Measurements from ENCODE around the gene COL5A1.

COL5A1 gene

DNA sequence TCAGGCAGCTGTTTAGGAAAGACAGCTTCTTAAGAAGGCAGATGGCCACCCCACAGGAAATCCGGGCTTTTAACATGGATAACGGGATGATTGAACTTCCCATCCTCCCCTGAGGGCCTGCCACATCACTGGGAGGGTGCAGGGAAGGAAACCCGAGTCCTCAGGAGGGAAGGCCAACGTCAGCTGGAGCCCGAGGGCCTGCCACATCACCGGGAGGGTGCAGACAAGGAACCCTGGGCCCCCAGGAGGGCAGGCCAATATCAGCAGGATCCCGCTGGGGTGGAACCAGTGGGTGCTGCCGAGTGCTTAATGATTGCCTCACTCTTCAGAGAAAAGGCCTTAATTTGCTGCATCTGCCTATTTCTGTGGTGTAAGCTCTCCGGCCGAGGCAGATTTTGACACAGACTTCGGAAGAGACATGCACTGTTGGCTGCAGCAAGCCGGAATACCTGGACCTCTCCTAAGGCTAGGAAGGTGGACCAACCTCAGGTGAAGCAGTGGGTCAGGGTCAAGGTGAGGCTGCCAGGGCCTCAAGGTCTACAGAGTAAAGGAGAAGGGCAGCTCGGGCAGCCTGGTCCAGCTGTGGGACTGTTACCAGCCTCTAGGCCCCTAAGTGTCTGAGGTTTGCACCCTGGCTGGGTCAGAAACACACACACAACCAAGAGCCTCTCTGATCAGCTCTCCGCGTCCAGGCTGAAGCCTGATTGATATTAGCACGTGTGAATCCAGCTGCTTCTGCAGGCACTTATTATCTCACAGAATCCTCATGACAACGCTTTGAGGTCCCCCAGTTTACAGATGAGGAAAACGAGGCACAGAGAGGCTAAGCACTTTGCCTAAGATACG, 14.8 kb upstream of the COL5A1 start:
- DNase-seq = no peak

DNA sequence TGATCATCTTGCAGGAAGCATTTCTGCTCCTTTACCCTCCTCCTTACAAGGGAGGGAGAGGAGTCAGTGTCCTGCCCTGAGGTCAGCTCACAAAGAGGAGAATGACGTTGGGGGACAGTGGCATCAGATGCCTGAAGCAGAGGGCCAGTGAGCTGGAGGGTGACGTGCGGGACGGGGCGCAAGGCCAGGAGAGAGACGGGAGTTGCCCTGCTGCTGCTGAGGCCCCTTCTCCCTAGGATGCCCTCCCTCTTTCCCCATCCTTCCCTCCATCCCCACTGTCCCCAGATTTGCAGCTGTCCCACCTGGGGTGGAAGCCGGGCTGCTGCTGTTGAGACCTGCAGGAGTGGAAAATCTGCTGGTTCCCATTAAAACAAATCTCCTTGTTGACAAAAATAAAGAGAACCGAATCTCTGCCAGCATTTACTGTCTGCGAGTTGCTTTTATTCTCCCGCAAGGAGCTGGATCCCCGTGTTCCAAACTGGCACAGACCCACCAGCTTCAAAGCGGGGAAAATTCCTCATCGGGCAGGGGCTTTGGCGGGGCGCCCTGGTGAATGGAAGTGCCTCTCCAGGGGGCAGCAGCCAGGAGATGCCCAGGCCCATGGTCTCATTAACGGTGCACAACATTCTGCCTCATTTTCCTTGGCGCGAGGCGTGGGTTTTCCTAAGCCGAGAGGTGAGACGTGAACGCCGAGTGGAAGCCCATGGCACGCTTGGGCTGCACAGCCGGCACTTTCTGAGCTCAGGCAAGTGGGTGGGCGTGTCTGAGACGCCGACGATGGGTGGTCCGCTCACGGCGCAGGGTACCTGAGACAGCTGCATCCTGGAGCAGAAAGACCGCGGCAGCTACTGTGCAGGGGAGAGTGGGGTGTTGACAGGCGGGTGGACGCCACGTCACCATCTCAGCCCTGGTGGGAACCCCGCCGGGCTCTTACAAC, 13.9 kb upstream of the COL5A1 start:
- no peak for DNase-seq

DNA sequence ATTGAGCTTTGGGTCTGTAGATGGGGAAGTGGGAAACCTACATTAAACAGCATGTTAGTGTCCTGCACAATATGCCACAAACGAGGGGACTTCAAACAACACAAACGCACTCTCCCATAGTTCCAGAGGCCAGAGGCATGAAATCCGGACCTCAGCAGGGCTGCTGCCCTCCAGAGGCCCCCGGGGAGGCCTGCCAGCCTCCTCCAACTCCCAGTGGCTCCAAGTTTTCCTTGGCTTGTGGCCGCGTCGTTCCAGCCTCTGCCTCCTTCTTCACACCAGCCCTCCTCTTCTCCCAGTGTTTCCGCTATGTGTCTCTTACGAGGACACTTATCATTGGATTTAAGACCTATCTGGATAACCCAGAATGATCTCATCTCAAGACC, 13.3 kb upstream of the COL5A1 start:
- no peak for DNase-seq

DNA sequence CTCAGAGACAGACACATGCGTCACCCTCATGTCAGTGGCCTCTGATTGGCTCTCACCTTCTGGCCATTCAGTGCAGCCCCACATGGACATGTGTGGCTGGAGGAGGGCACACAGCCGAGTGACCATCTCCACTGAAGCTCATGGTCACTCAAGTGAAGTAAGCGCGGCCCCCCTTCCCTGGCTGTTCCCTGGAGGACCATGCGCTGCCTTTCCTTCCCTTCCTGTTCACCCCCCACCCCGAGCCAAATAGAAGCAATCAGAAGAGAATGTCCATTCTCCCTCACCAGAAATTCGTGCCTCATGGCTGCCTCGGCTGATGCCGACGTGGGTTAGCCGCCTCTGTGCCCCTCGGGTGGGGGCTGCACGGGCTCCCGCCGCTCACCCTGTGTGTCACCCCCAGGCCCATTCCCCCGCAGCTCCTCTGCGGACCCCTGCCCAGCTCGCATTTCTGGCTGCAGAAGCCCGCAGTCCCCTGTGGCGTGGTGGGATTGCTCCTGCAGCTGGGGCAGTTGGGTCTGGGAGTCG, 12.5 kb upstream of the COL5A1 start:
- no peak for DNase-seq

DNA sequence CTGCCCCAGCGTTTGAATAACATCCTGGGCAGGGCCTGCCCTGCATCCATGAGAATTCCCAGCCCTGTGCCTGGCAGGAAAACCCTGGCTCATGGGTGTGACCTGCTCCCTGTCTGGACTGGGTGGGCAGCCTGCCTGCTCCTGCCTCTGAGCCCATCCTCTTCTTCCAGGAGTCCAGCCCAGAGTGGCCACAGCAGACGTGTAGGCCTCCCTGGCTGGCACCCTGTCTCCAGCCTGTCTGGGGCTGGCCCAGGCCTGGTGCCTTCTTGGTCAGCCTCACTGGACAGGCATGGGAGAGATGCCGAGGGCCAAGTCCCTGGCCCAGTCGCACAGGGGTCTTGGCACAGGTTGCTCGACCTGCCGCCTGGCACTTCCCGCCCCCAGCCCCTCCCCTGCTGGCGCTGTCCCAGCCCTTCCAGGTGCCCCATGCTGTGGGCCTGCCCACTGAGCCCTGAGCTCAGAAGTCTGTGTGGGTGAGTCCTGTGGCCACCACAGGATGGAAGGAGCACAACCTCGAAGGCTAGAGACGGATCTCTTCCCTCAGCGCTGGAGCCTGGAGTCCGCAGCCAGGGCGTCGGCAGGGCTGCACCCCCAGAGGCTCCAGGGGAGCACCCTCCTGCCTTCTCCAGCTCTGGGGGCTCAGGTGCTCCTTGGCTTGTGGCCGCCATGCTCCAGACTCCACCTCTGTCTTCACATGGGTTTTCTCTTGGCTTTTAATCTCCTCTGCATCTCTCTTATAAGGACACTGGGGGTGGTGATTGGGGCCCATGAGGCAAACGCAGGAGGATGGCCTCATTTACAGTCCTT, 11.8 kb upstream of the COL5A1 start:
- DNase-seq = no peak

DNA sequence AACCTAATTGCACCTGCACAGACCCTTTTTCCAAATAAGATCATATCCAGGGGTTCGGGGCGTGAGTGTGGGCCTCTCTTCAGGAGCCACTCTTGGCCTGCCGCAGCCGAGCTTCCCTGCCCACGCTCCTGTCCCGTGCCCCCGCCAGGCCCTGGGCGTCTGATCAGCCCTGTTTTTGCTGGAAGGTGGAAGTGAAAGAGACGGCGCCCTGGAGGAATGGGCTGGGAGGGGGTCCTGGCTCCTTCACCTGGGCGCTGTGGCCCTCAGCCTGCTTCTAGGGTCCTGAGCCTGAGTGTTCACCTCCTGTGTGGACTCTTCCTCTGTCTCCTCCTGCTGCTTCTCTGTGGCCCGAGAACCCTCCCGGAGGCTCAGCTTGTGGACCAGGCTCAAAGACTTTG, 11.2 kb upstream of the COL5A1 start:
- DNase-seq = no peak

DNA sequence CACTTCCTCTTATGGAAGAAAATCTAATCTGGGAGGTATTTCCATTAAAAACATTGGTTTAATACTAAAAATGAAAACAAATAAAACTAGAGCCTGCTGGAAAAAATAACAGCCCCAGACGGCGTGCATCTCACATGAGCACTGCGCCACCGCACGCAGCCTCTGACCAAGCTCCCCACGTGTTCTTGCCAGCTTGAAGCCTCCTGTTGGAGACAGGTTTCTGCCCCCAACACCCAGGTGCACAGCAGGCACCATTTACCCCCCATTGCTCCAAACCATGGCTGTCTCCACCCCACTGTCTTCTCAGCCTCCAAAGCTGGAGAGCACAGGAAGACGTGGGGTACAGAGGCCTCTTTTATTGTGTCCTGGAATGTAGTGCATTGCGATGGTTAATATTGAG, 10.7 kb upstream of the COL5A1 start:
- DNase-seq = no peak

DNA sequence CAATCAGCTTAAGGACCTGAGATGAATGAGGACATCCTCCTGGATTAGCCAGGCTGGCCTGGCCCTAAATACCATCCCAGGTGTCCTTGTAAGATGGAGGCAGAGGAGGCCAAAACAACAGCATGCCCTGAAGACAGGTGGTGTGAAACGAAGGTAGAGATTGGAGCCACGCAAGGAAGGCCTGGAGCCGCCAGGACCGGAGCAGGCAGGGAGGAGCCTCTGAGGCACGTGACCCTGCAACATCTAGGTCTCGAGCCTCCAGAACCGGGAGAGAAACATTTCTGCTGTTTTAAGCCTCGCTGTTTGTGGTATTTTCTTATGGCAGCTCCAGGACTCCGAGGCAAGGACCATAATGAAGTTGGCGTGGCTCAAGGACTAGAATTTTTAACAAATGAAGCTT, 9.7 kb upstream of the COL5A1 start:
- no peak for DNase-seq

DNA sequence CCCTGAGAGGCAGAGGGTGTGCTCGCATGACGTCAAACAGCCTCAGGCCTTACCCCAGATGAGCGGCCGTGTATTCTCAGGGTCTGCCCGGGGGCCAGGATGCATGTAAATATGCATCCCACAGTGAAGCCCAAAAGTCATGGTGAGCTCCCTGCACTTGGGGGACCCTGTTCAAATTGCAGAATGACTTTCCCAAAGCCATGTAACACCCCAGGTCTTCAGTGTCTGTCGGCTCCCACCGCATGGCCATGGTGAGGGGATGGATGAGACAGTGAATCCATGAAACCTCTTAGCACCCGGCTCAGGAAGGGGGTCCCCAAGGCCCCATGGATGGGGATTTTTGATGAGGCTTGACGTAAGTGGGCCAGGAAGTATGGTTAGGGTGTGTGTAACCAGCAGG, 9.3 kb upstream of the COL5A1 start:
- DNase-seq = no peak

DNA sequence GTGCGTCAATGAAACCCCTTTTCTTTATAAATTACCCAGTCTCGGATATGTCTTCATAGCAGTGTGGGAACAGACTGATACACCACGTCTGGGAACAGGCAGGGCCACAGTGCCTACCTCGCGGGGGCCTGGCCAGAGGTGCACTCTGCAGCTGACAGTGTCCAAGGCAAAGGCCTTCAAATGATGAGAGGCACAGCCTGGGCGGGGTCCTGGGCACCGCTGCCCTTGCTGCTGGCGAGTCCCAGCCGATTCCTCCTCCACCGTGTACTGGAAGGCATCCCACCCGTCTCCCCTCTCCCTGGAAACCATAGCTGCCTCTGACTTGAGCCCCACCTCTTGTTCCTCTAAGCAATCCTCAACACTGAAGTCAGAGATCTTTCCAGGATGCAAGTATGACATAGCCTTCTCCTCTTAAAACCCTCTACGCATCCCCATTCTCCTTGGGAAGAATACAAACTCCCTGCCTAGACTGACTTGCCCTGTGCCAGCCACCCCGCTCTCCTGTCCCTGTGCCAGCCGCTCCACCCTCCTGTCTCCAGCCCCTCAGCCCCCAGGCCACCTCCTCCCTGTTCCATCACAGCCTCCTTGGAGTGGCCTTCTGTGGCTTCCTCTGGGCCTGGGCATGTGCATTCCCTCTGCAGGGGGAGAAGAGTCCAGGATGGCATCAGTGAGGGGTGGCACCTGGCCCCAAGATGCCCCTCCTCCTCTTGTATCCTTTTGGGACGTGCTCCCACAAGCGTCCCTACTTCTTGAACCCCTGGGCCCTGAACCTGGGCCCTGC, 8.1 kb upstream of the COL5A1 start:
- no peak for DNase-seq

DNA sequence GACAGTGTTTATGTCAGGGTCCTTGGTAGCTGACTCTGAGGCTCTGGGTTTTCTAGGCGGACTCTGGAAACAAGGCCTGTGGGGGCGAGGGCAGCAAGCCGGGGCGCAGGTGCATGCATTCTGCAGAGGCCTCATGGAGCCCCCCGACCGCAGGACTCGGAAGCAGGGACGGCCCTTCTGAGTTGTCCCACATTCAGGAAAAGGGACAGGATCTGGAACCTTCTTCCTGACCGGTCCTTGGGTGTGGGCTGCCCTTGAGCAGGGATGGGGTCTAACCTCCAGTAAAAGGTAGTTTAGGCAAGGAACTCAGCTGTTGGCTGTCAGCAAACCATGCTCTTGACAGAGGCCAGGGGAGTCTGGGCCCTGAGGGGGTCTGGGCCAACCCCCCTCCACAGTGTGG, 7.4 kb upstream of the COL5A1 start:
- DNase-seq = no peak

DNA sequence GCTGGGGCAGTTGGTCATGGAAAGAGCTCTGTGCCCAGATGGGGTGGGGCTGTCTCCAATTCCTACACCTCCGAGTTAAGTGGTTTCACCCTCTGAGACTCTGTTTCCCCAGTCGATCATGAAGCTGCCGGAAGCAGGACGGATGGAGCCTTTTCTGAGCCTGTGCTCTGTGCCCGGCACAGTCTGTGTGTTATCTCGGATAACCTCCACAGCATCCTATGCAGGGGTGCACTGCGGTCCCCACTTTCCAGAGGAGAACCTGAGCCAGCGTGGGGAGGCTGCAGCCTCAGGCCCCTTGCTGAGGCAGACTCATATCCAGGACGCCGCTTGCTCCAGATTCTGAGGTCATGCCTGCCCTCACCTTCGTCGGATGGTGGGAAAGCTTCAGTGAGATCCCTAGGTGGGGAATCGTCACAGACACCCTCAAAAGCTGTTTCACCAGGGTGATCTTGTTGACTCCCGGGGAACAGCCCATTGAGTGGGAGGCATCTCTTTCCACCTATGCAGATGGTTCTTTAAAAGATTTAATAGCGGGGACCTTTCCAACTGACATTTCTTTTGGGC, 6.9 kb upstream of the COL5A1 start:
- no peak for DNase-seq

DNA sequence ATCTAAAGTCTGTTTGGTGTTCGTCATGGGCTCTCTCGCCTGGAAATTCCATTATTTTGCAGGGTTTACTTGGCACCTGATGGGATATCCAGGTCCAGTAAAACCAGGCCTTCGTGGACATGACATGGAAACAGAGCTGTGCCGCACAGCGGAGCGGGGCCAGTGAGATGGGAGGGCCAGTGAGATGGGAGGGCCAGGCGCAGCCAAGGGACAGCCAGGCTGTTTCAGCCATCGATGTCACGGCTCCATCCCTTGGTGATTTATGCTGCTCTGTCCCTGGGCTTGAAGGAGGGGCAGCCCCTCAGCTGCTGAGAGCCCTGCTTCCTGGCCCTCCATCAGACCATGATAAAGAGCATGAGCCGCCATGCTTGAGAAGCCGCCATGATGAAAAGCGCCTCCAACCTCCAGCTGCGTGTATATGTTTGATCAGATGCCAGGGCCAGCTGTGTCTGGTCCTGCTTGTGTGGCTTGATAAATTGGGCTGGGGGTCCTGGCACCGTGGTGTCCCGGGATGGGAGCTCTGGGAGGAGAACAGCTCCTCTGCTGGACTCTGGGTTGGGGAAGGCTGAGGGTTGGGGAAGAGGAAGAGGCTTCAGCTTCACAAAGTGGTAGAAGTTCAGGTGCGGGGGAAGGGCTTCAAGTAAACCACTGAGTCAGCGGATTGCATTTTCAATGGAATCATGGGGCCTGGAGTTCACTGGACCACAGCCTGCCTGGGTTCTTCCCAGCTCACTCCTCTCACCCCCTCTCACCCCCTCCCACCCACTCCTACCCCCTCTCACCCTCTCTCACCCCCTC, 6.1 kb upstream of the COL5A1 start:
- no peak for DNase-seq

DNA sequence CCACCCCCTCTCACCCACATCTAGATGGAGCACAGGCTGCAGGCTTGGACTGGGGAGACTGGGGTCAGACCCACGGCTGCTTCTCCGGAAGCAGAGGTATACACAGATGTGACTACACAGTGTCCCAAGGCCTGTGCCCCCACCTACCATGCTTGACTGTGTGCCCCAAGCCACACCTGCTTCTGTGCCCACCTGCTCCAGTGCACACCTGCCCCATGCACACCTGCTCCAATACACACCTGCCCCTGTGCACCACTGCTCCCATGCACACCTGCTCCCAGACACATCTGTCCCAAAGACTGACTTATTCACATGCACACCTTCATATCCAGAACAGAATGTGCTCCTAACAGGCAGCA, 5.5 kb upstream of the COL5A1 start:
- no peak for DNase-seq

DNA sequence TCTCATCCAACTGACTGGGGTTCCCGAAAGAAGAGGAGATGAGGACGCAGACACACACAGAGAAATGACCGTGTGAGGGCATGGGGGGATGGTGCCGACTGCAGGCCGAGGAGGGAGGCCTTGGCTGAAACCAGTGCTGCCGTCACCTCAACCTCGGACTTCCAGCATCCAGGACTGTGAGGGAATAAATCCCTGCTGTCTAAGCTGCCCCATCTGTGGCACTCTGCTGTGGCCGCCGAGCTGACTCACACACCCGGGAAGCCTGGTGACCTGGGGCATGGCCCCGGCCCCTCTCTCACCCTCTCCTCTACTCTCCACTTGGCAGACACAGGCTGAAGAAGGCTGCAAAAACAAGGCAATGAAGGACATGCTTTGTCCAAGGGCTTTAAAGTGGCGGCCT, 4.4 kb upstream of the COL5A1 start:
- no peak for DNase-seq

DNA sequence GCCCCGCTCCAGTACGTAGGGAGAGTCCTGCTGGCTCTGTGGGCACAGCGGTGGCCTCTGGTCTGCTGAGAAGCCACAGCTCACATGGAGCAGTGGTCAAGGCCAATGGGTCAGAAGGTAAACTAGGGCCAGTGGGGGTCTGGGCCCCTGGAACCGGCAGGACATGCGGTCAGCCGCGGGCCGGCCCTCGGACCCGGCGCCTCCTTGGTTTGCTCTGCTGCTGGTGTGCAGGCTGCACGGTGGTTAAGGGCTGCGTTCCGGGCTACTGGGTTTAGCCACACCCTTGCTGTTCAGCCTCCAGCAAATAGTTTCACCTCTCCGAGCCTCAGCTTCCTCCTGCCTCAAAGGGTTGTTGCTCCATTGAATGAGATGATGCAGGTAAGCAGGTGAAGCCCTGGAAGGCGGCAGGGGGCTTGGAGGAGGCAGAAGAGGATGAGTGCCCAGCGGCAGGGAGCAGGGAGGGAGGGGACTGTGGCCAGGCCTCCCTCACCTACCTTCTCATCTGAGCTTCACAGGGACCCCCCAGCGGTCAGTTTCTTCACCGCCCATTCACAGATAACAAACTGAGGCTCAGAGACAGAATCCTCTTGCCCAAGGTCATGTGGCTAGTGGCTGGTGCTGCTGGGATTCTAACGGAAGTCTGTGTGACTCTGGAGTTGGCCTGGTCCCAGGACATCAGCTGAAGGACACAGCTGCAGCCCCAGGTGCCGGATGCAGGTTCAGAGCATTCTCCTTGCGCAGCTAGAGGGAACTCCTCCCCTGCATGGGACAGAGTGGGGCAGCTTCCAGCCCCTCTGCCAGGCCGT, 3.7 kb upstream of the COL5A1 start:
- DNase-seq = no peak

DNA sequence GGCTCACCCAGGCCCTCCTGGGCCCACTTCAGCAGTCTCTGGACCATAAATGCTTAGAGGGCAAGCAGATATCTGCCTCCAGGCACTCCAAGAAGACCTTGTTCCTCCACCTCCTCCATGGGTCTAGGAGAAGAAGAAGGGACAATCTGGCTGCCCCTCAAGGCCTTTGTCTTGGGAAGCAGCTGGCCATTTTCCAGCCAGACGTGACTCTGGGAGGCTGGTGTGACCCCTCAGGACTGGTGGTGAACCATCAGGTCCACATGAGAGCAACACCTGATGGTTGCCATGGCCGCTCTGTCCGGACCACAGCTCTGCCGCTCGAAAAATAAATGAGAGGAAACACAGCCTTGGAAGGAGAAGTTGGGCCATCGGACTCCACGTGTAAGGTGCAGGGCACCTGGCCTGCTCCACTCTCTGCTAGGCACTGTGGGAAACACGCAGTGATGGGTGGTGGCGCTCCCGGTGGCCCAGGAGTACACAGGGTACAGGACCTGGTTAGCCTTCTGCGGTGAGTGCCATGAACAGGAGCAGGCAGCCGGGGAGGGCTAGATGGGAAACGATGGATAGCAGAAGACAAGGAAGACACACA, 3.0 kb upstream of the COL5A1 start:
- DNase-seq = no peak

DNA sequence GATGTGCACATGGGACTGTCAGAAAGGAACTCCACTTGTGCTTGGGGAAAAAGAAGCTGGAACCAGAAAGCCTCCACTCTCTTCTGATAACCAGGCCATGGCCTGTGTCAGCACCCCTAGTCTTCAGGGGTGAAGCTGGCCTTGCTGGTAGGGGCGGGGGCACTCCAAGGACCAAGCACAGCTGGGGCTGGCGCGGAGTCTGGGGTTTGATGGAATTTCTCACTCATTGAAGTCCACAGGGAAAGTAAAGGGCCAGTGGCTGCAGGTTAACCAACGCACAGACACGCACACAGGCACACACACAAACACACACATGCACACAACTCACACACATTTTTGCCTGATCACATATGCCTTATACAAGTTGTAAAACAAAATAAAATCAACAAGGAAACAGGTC, 1.6 kb upstream of the COL5A1 start:
- no peak for DNase-seq

DNA sequence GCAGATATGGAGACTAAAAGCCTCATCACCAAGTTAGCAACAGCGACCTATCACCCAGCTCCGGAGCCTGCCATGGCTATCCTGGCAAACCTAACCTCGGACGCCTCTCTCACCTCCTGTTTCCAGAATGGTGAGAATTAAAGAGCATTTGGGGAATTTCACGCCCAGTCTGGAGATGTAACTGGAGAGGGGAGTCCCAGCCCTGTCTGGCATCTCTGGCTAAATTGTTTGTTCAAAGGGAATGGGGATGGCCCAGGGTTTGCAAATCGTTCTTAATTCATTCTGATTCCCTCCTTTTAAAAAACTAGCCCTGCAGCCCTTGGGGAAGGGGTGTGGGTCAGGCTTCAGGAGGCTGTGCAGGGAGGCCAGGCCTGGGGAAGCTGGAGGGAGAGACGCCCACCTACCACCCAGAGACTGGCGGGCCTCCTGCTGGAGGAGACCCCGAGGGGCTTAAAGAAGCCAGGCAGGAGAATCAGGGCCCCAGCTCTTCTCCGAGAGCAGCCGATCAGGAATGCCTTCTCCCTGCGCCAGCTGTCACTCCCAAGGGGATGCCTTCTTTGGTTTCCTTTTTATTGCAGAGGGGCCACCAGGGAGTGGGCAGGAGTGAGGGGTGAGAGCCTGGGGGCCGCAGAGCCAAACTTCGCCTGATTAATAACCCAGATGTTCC, 964 bp upstream of the COL5A1 start:
- DNase-seq = no peak

All from activated CD4-positive, alpha-beta T cell treated with anti-CD3 and anti-CD28 coated beads for 4 hours (primary cell).